ENCODE results near the gene LSM3. TPM values are rescaled to one million over a fixed set of nuclear protein-coding genes. Genes with fewer than 3 reads are reported as not detected.
A peak's percentile ranks its signal among the peaks of the same experiment; 100 is the strongest.

LSM3 gene
- total and polyA plus RNA-seq, 9 of the 15 experiments (the other 6 are each of a cell fraction or from before 2014, with no cell fraction given) = 33.8 to 203 (median 61.2) TPM

GRCh38 chr3:14204515-14205284 is 26.1 kb downstream of the LSM3 start (continued):
- no peak for TF ChIP-seq PCBP2 (IDR thresholded peaks at IDR 0.05; ENCODE audit: low read depth, low read length, poor library complexity, severe bottlenecking)
- TF ChIP-seq ZNF512 (tag; IDR thresholded peaks at IDR 0.05) = no peak
- TF ChIP-seq E2F6 (IDR thresholded peaks at IDR 0.05; ENCODE audit: borderline replicate concordance in 1 of 2, extremely low read depth in 1 of 2, insufficient read depth in 1 of 2, insufficient read length in 1 of 2, low read depth in 1 of 2, low read length in 1 of 2, poor library complexity in 1 of 2, severe bottlenecking in 1 of 2) = no peak
- TF ChIP-seq TEAD1 (CRISPR knock-in tag; IDR thresholded peaks at IDR 0.05) = peak; percentile 52 to 66; a peak in 2 of 4 replicates
- no peak for TF ChIP-seq GTF2A2 (tag; IDR thresholded peaks at IDR 0.05)
- TF ChIP-seq NCOA1 (IDR thresholded peaks at IDR 0.05; ENCODE audit: low read depth) = peak; percentile 76
- no peak for TF ChIP-seq CBFB (CRISPR knock-in tag; IDR thresholded peaks at IDR 0.05)
- no peak for TF ChIP-seq FOXA3 (CRISPR knock-in tag; conservative IDR thresholded peaks at IDR 0.05 in 1 of 2, IDR thresholded peaks at IDR 0.05 in 1 of 2)
- TF ChIP-seq SREBF1 (IDR thresholded peaks at IDR 0.05; ENCODE audit: borderline replicate concordance, low read depth, low read length) = 0 out of 2 replicates have a peak, but pooled peaks have one; percentile 31
- TF ChIP-seq ID3 (CRISPR knock-in tag; IDR thresholded peaks at IDR 0.05) = no peak
- peak; percentile 93; the same call in 1 of the 2 replicates for TF ChIP-seq ID3 (tag; IDR thresholded peaks at IDR 0.05)
- TF ChIP-seq SP1 (CRISPR knock-in tag; IDR thresholded peaks at IDR 0.05) = no peak; the same call in none of the 2 replicates
- TF ChIP-seq ZBTB9 (CRISPR knock-in tag; IDR thresholded peaks at IDR 0.05) = peak; percentile 33; the same call in 1 of the 2 replicates
- TF ChIP-seq NBN (IDR thresholded peaks at IDR 0.05; ENCODE audit: low read depth) = no peak; the same call in 1 of the 2 replicates
- peak; percentile 81 for TF ChIP-seq ATF3 (IDR thresholded peaks at IDR 0.05)
- no peak for TF ChIP-seq ATF3 (CRISPR knock-in tag; conservative IDR thresholded peaks at IDR 0.05)
- peak; percentile 74; the same call in 1 of the 2 replicates for TF ChIP-seq TEAD4 (IDR thresholded peaks at IDR 0.05; ENCODE audit: low read length)
- no peak for TF ChIP-seq TEAD4 (CRISPR knock-in tag; IDR thresholded peaks at IDR 0.05; ENCODE audit: borderline replicate concordance)
- peak; percentile 83; the same call in 1 of the 2 replicates for TF ChIP-seq KLF6 (CRISPR knock-in tag; IDR thresholded peaks at IDR 0.05; ENCODE audit: borderline replicate concordance)
- TF ChIP-seq NFYB (IDR thresholded peaks at IDR 0.05; ENCODE audit: extremely low read depth, insufficient read length) = peak; percentile 63

All from K562 (cell line).